NCI-H1436 treated with DMSO at 0.1 percent for 48 hours (cell line): Measurements from ENCODE around the gene ELK4.

ENCODE experiments used
- DNase-seq: peaks from one replicate; lab custom pipeline; 2025; lab: John Stamatoyannopoulos, UW

The ELK4 gene, protein sequence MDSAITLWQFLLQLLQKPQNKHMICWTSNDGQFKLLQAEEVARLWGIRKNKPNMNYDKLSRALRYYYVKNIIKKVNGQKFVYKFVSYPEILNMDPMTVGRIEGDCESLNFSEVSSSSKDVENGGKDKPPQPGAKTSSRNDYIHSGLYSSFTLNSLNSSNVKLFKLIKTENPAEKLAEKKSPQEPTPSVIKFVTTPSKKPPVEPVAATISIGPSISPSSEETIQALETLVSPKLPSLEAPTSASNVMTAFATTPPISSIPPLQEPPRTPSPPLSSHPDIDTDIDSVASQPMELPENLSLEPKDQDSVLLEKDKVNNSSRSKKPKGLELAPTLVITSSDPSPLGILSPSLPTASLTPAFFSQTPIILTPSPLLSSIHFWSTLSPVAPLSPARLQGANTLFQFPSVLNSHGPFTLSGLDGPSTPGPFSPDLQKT

DNA sequence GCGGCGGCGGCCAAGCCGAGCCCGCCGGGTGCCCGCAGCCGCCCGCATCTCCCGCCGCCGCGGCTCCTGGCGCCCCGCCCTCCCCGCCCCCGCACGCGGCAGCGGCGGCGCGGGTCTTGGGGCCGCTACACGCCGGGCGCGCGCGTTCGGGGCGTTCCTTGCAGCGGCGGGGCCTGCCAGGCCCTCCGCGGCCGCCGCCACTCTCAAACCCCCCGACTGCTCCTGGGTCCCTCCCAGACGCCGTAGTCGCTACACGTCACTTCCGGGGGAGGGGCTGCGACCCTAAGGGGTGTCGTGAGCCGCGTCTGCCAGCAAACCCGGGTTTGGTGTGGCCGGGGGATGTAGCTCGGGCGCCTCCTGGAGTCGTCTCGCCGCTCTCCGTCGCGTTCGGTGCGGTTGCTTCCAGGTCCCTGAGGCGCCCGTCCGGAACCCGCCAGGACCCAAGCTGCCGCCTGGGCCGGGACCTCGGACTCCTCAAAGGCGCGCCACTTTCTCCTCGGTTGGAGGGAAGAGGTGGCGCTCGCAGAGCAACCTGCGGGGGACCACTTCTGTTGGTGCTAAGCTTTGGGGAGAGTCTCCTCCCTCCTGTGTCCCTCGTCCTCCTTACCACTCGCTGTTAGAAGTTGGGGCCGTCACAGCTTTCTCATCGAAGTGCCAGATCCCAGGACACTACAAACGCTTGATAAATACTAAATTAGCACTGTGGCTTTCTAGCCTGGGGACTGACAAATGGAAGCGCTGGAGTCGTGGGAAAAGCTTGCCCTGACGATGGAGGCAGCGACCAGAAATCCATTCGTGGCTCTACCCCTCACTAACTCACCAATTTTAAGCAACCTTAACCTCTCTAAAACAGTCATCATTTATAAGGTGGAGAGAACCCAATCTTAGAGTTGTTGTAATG, at the start of gene ELK4:
ELK4 (minus strand) TSS at position 244 of the 901 bp plus-strand sequence. CDS start 8,129 bp downstream, outside the sequence.
- peak; percentile 94 for DNase-seq

DNA sequence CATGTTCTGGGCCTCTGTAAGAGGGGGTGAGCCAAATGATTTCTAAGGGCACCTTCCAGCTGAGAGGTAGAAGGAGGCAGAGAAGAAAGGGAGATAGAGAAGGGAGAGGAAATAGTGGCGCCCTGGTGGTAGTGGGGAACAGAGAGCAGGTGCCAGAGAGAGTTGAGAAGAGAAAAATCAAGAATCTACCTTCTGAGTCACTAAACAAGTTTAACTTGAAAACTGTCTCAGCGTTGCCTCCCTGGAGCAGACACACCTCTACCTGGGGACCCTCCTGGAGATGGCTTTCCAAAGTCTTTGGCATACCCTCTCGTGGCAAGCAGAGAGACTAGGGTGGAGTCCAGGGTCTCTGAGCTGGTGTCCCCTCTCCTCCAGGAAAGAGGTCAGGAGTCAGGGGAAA, 49.6 kb upstream of the ELK4 start:
- DNase-seq = no peak

DNA sequence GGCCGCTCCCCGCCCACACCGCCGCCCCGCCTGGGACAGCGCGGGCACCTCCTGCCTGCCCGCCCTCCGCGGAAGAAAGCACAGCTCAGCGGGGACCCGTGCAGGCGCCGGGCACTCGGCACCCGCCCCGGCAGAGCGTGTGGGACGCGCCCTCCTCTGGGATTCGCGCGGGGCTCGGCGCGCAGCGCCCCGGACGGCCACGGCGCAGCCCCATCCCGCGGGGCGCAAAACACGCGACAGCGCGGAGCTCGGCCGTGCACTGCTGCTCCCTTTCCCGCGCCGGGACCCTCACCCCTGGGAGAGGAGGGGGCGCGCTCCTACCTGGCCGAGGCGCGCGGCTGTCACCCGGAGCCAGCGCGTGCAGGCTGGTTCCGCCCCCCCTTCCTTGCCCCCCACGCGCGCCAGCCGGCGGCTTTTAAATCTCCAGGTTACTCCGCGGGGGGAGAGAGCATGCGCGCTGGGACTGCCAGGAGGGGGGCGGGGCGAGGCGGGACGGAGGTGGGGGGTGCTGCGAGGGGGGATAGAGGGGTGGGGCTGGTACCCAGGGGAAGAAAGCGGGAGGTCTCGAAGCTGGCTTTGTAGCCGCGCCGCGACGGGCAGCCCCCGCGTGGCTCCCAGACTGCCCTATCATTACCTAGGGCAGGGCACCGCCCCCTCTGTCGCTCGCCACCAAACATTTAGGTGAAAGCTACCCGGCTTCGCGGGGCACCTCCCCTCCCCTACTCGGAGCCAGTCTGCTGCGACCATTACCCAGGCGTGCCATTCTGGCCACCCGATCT, 48.5 kb upstream of the ELK4 start, which contains the start of gene SLC45A3:
SLC45A3 (minus strand) TSS at position 437 of the 779 bp plus-strand sequence. CDS start 15,853 bp downstream, outside the sequence.
- peak; percentile 28 for DNase-seq

DNA sequence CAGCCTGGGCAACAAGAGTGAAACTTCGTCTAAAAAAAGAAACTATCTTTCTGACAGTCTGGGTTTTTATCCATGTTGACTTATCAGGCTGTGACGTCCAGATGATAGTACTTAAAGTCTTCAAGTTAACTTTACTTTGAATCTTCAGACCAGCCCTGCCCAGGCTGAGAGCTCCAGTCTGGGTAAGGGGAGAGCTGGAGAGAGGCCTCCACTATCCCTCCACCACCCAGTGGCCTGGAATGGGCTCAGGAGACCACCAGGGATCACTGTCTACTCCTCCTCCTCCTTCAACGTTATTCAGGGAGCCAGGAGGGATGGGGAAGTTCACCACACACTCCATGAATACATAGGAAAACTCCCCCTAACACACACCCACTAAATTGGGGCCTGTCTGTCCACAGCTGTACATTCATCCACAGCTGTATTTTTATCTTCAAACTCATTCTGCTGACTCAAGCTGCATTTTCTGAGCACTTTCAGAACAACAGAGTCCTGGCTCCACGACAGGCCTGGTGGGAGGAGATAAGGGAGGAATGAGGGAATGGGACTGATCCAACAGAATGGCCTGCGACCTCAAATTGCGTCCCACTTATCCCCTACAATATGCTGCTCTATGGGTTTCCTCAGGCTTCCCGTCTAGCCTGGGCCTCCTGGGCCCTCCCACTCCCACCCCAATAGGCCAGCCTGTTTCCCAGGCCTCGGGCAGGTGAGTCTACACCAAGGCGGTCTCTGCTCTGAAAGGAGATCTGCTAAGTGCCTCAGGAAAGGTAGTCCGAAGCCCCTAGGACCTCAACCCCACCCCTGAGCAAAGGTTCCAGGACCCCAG, 46.7 kb upstream of the ELK4 start:
- DNase-seq = no peak

DNA sequence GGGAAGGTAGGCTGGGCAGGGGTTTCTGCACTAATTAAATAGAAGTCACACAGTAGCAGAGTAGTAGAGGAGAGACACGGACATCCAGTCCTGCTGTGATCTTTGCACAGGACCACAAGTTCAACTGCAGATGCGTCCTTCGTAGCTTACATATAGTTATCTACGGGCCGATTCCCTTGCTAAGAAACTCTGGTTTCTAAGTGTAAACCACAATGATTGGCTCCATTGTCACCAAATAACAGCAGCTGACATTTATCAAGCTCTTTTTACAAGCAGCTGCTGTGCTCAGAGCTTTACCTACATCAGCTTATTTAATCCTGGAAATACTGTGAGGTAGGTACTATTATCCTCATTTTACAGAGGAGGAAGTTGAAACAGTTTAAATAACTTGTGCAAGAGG, 45.4 kb upstream of the ELK4 start:
- DNase-seq = no peak

DNA sequence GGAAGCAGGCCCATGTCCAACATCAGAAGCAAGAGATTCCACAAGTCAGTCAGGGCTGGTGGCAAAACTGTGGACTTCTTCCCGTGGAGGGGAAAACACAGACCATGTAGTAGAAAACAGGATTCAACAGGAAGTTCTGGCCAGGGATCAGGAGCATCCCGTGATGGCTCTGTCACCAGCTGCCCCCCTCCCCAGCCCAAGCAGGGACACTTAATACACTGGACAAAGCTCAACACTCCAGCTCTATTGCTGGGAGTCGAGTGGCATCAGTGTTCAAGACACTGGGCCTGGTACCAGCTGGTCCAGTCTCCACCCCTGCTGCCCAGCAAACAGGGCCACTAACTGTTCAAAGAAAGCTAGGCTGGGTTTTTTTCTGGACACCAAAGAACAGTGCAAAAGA, 44.8 kb upstream of the ELK4 start:
- DNase-seq = no peak

DNA sequence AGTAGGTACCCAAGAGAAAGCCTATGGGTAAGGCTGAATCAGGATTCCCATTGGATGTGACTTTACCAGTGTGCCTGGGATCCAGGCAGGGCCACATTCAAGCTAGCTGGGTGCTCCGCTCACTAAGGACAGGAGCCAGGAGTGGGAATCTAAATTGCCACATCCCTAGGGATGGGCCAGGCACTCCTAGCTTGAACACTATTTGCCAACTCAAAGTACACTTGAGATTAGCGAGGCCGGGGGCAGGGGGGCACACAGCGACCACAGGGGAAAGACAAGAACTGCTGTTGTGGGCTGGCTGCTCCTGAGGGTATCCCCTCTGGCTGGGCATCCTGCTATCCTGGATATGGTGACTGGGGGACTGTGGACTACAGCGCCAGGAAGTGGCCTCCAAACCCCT, 44.2 kb upstream of the ELK4 start:
- DNase-seq = no peak

DNA sequence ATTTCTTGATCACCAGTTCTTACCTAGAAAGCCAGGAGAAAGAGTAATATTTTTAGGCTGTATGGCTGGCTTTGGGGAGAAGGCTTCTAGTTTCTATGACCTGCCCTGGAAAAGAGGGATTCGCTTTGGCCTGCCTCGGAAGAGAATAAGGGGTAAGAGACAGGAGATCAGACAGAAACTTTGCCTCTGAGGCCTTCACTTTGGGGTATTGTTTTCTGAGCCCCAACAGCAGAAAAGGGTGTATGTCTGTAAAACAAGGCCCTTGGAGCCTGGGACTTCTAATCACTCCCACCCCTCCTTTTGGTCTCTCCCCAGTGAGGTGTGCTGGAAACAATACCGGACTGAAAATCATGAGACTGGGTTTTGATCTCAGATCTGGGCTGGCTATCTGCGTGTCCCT, 43.4 kb upstream of the ELK4 start:
- no peak for DNase-seq

DNA sequence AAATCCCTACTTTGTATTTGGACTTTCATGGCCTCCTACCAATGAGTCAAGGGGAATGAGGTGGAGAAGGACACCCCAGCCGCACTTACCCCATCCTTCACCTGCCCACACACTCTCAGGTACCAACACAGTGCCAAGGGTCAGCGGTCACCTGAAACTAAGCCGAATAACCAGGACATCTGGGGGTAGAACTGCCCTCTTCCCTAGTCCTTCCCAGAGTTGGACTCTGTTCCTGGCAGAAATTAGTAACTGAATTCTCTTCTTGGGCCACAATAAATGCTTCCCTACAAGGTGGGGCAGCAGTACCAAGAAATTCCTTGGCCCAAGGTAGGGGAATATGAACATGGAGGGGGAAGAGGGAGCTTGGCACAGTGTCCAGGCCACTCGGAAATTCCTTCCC, 41.2 kb upstream of the ELK4 start:
- DNase-seq = no peak

DNA sequence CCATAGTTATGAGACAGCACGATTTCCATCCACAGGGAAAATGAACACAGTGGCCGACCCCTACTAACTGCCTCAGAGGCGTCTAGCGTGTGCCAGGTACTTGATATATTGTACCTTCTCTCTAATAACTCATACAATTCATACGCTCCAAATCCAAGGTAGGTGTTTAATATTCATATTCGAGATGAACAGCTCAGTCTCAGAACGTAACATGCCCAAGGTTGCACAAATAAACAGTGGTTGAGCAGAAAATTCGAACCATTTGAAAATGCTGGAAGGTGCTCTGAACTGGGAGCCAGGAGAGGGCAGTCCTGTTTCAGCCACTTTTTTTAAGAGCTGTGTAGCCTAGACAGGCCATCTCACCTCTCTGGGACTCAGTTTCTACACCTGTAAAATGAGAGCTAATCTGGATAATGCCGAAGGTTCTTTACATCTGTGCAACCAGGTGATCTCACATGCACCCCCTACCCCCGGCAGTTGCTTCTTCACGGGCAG, 40.6 kb upstream of the ELK4 start:
- no peak for DNase-seq

DNA sequence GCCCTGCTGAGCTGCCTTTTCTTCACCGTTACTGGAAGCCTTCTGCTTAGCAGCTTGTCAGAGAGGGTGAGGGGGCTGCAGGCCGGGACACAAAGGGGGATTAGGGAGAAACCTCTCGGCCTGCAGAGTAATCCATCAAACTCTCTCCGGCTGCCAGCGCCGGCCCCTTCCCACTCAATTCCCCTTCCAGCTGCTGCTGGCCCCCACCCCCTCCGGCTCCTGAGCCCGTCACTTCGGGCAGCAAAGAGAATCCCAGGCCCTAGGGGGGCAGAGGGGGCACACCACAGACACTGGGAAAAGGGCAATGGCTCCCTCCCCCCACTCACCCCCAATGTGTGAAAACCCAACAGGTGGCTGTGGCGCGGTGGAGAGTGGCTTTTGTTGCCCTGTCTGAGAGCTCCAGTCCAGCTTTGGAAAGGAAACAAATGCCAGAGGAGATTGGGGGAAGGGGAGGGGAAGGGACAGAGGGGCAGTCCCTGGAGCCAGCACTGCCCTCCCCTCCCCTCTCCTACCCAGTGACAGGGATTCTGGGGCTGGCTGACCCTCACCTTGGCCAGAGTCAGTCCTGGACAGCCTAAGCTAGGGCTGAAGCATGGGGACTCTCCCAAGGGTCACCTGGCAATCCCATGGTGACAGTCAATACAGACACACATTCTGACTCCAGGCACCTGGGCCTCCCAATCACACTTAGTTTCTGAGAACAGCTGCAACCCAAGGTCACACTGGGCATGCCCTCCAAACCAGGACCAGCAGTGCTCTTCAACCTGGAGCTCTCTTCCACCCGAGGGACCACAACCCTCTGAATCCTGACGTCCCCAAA, 39.0 kb upstream of the ELK4 start:
- DNase-seq = no peak

DNA sequence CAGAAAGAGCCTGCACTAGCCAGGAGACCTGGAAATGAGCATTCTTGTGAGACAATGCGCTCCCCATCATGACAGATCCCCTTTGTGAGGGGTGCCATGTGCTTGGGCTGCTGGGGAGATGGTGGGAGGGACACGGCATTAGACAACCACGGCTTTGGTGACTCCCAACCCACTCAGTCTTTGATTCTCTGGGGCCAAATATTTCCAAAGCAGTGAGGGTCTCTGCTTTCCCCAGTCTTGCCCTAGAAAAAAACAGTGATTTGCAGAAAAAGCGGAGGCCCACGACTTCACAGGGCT, 38.3 kb upstream of the ELK4 start:
- no peak for DNase-seq

DNA sequence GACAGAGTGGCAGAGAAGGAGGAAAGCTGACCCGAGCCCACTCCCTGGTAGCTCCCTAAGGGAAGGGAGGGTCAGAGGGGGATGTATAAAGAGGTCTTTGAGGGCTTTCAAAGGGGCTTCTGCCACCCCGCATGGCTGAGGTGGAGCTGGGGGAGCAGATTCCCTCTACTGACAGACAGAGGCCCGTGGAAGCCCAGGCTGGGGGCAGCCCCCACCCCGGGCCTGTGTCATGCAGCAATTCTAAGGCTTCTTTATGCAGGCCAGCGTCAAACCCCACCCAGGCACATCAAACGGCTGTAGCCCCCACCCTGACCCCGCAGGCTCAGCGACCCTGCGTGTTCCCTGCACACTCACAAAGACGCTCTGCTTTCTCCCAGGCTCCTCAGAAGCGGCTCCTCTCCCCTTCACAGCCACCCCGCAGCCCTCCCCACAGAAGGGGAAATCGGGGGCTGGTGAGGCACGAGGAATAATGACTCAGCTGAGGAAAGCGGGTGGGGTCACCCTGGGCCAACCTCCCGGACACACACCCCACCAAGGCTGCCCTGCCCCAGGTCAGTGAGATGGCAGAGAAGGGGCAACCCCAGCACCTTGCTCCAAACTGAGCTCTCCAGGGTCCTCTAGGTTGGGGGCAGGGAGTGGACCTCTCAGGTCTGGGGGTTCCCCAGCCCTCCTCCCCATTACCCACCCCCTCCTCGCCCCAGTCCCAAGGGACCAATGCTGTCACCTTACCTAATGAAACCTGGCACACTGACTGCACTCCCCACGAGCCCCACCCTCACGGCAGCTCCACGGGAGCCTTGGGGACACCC, 37.7 kb upstream of the ELK4 start:
- no peak for DNase-seq

DNA sequence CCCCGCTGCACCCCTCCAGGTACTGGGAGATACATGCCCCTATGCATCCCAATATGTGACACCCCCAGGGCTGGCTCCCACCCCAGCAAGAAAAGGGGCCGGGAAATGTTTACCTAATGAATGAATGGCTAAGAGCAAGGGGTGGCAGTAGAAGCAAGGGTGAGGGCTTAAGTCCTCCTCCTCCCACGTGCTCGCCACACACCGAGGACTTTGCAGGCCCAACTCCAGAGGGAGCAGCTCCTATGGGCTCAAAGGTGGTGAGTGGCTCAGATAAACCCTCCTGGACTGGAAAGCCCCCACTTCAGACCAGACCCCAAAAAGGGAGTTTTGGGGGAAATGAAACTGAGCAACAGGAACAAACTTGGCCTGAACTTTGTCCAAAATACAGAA, 37.1 kb upstream of the ELK4 start:
- DNase-seq = no peak

DNA sequence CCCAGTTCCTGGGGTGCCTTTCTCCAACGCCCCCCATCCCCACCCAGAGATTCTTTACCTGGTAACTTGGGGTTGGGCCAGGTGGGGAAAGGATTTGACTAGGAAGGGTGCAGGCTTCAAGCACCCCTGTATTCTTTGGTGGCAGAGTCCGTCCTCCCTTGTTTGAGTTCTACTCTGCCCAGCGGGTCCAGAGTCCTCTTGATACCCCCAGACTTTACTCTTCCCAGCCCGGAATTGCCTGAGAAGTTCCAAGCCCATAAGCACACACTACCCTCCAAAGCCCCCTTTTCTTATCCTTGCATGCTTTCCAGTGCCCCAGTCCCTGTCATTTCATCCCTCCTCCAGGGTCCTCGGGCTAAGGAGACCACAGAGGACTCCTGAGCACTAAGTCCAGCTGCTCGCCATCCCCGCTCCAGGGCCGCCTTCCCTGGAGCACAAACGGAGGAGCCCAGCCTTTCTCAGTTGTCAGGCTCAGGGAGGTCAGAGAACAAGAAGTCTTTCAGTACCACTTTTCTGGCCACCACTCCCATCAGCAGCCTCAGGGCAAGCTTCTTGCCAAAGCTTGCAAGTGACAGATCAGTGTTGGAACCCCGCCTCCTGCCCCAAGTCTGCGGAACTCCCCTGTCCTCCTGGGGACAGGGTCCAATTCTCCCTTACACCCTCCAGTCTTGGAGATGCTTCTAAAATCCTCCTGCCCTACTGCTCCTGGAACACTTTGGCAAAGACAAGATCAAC, 36.3 kb upstream of the ELK4 start:
- DNase-seq = no peak

DNA sequence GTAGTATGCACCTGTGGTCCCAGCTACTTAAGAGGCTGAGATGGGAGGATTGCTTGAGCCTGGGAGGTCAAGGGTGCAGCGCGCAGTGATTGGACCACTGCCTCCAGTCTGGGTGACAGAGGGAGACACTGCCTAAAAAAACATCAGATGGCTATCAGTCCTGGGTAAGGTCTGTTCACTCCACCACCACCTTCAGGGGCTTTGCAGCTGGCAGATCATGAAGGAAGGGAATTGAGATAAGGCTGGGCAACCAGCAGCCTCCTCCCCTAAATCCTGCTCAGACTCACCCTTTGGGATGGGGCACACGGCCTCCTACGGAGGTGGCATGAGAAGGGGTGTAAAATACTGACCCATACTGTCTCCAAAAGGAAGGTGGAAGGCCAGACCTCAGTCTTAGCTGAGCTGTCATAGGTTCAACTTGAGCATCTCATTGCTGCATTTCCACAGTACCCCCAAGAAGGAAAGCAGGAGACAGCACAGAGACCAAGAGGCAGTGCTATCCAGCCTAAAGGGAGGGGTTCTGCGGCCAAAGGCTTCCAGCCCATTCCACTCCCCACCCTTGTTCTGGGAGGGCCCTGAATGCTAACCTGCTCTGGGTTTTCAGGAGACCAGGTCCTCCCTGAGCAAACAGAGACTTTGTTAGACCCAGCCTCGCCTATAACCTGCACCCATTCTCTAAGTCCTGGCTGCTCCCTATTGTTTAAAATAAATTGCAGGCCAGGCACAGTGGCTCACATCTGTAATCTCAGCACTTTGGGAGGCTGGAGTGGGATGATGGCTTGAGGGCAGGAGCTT, 34.8 kb upstream of the ELK4 start:
- no peak for DNase-seq

DNA sequence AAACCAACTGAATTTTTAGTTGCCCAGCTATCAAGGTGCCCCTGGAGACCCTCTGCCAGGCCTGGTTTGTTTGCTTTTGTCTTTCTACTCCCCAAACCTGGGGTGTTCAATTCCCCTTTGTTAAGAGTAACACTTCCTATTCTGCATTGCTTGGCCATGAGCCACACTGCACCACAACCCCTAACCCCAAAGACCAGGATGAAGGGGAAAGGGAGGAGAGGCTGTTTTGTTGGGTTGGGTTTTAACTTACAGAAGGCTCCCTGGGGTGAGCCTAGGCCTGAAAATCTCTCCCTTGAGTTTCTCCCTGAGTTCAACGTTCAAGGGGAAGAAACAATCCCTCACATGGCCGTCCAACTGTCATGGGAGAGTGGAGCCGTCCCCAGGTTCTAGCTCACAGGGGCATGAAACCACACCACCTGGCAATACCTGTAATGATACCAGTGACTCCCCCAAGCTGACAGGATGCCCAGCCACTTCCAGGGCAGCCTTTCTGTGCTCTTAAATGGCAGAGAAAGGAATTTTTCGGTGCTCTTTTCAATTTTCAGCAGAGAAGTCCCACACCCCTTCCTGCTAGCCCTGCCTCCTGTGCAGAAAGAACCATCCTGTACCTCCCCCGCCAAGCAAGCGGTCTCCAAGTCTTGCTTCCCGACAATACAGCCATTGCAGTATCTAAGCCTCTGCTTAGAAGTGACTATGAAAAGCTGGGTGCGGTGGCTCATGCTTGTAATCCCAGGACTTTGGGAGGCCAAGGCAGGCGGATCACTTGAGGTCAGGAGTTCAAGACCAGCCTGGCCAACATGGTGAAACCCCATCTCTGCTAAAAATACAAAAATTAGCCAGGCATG, 33.6 kb upstream of the ELK4 start:
- DNase-seq = no peak
